Suprapubic skin (tissue), 4 donors: ENCODE data around the gene ZP2.

ENCODE experiments used
- CTCF ChIP-seq, 2 donors: fragments of 200-600 bp in 1 of 2; fragments of 450-650 bp in 1 of 2; sonication (generic) in 1 of 2; IDR thresholded peaks; one replicate each; pipeline ENCODE4 v1.5.1; 2016 to 2019; ENCODE audit warnings: antibody characterized with exemption in 2 of 2, mild to moderate bottlenecking in 1 of 2, moderate library complexity in 1 of 2
- POLR2A ChIP-seq, 2 donors: fragments of 450-650 bp; IDR thresholded peaks; one replicate each; pipeline ENCODE4 v1.6.1; 2017; ENCODE audit warnings: antibody characterized with exemption in 2 of 2, mild to moderate bottlenecking in 2 of 2, moderate library complexity in 2 of 2
- POLR2AphosphoS5 ChIP-seq, 3 donors: sonication (generic); formaldehyde crosslinking; IDR thresholded peaks; one replicate each; pipeline ENCODE4 v1.6.1; 2017; ENCODE audit warnings: antibody characterized with exemption in 3 of 3

- no peak for TF ChIP-seq CTCF (IDR thresholded peaks at IDR 0.05)
- no peak for TF ChIP-seq POLR2AphosphoS5 (IDR thresholded peaks at IDR 0.05)
- no peak for TF ChIP-seq POLR2A (IDR thresholded peaks at IDR 0.05)
These were observed 16.5 kb upstream of the ZP2 start for GRCh38 chr16:21227866-21228265.
